Mucosa of descending colon (tissue), 3 donors: ENCODE results near the gene OR7C1. TPM values are rescaled to one million over a fixed set of nuclear protein-coding genes. Genes with fewer than 3 reads are reported as not detected.
"Not testable (repeated sequence)": the region's sequence is repeated elsewhere in the genome, so short reads cannot be mapped to it uniquely, and the experiment has no call there.

ENCODE experiments used
- ATAC-seq: fragments of 200-7000 bp; cut with Tn5 transposase; one replicate; pipeline ENCODE4 v1.9.1; 2020; ENCODE audit warnings: mild to moderate bottlenecking, moderate library complexity
- DNase-seq, 3 donors: peaks; one replicate each; pipeline ENCODE4 v3.0.0-alpha.2; 2020
- H3K36me3 ChIP-seq: fragments of 200-600 bp; one replicate; pipeline ENCODE4 v1.8.0; 2021; ENCODE audit warnings: low read depth, mild to moderate bottlenecking
- H3K4me1 ChIP-seq: fragments of 200-600 bp; one replicate; pipeline ENCODE4 v1.8.0; 2021; ENCODE audit warnings: low read depth, mild to moderate bottlenecking
- H3K4me3 ChIP-seq: fragments of 200-600 bp; one replicate; pipeline ENCODE4 v1.8.0; 2021; ENCODE audit warnings: mild to moderate bottlenecking
- H3K9me3 ChIP-seq: fragments of 200-600 bp; one replicate; pipeline ENCODE4 v1.8.0; 2021; ENCODE audit warnings: mild to moderate bottlenecking
- CTCF ChIP-seq: fragments of 200-600 bp; IDR thresholded peaks from one replicate; pipeline ENCODE4 v1.8.0; 2022; ENCODE audit warnings: antibody characterized with exemption, mild to moderate bottlenecking
- intact Hi-C, 2 donors: fragments of 100-400 bp; cut with DNase I in 1 of 2; cut with micrococcal nuclease in 1 of 2; formaldehyde crosslinking; loops; one replicate each; pipeline versions ENCODE4 v1.11.0 to v1.11.1; 2022; cut with DNase I, micrococcal nuclease
- total RNA-seq, 3 donors: library from RNA; stranded (reverse); fragmentation: NEBNext Ultra II Directional in 2 of 3; extraction: Animal tissue kit (Norgen Biotek cat#: 25700) in 2 of 3; gene quantifications; one replicate each; pipeline versions ENCODE4 v1.2.1 to v1.2.4, GENCODE V29; 2021 to 2023
- donor health status: DM: no; HTN: no; CAD: no; lungs with moderate emphysema.
- donor health status: DM: no; HTN: no; CAD: no.
- donor health status: DM: no; HTN: yes; CAD: no.

Gene OR7C1
- total RNA-seq, 3 donors from 2014 or later: not detected

- no peaks in the 10 kb centered on the region for H3K36me3 ChIP-seq
- no peak for DNase-seq
- H3K9me3 ChIP-seq: no peaks in the 10 kb centered on the region
- ATAC-seq: no peak
- H3K4me3 ChIP-seq: no peak overlapping the region
- intact Hi-C loops: no loop called here
- no peaks in the 10 kb centered on the region for H3K4me1 ChIP-seq
- no peak for TF ChIP-seq CTCF
Observed at GRCh38 chr19:14798760-14799159, 36.2 kb downstream of the OR7C1 start.

- H3K4me1 ChIP-seq: no peaks in the 10 kb centered on the region
- no peaks in the 10 kb centered on the region for H3K36me3 ChIP-seq
- DNase-seq (no peak), ATAC-seq (no peak)
- no peak overlapping the region for H3K4me3 ChIP-seq
- TF ChIP-seq CTCF: no peak
- no peaks in the 10 kb centered on the region for H3K9me3 ChIP-seq
- intact Hi-C loops: no loop called here
Observed at GRCh38 chr19:14796021-14796420, 39.0 kb downstream of the OR7C1 start.

GRCh38 chr19:14795078-14795721 lies 39.8 kb downstream of the OR7C1 start:
- no peak for ATAC-seq
- Histone ChIP-seq H3K9me3 (no peaks in the 10 kb centered on the region), H3K4me1 (no peaks in the 10 kb centered on the region), H3K4me3 (no peak overlapping the region), H3K36me3 (no peaks in the 10 kb centered on the region)
- intact Hi-C loops: no loop called here
- no peak for DNase-seq
- TF ChIP-seq CTCF: no peak

GRCh38 chr19:14792250-14792649 lies 42.7 kb downstream of the OR7C1 start:
- H3K4me3 ChIP-seq, H3K36me3 ChIP-seq, ATAC-seq, H3K9me3 ChIP-seq, intact Hi-C loops, DNase-seq, H3K4me1 ChIP-seq: not testable (repeated sequence)

GRCh38 chr19:14786421-14786851 lies 48.5 kb downstream of the OR7C1 start:
- Histone ChIP-seq H3K9me3 (no peaks in the 10 kb centered on the region), H3K36me3 (no peaks in the 10 kb centered on the region), H3K4me3 (no peak overlapping the region), H3K4me1 (no peaks in the 10 kb centered on the region)
- intact Hi-C loops: no loop called here
- DNase-seq (peak in 1 of 3 donors; percentile 41), ATAC-seq (peak; percentile 48)
- no peak for TF ChIP-seq CTCF

- peak; percentile 74 for ATAC-seq
Observed at GRCh38 chr19:14785102-14785793, 49.7 kb downstream of the OR7C1 start.

GRCh38 chr19:14784730-14785101 lies 50.3 kb downstream of the OR7C1 start:
- DNase-seq: peak; percentile 33 to 79 (median 40)
- intact Hi-C loops: not testable (repeated sequence)

More at GRCh38 chr19:14785102-14785793, 49.7 kb downstream of the OR7C1 start:
- intact Hi-C loops, H3K9me3 ChIP-seq, H3K36me3 ChIP-seq, H3K4me3 ChIP-seq, H3K4me1 ChIP-seq: not testable (repeated sequence)
- peak; percentile 16 to 66 (median 36) for DNase-seq

GRCh38 chr19:14783410-14783998 lies 51.5 kb downstream of the OR7C1 start:
- H3K4me3 ChIP-seq, H3K4me1 ChIP-seq, DNase-seq, H3K9me3 ChIP-seq, intact Hi-C loops, ATAC-seq, H3K36me3 ChIP-seq: not testable (repeated sequence)

More at GRCh38 chr19:14784730-14785101, 50.3 kb downstream of the OR7C1 start:
- not testable (repeated sequence) for H3K9me3 ChIP-seq, H3K4me1 ChIP-seq, H3K36me3 ChIP-seq, H3K4me3 ChIP-seq
- ATAC-seq: peak; percentile 75
